GM12891 (cell line): Measurements from ENCODE around the gene TWSG1.

Source experiments
- PAX5 ChIP-seq: IDR thresholded peaks from 2 replicates; pipeline ENCODE4 v1.6.1; 2011; ENCODE audit warnings: low read length, moderate library complexity, mild to moderate bottlenecking; ENCODE audit not compliant: insufficient read depth, severe bottlenecking
- POLR2A ChIP-seq: IDR thresholded peaks from 2 replicates; pipeline ENCODE4 v1.6.1; 2011; ENCODE audit warnings: low read depth, low read length, control low read depth
- POLR2AphosphoS5 ChIP-seq: IDR thresholded peaks from 2 replicates; pipeline ENCODE4 v1.6.1; 2011; ENCODE audit warnings: low read depth, low read length, control low read depth
- POU2F2 ChIP-seq: IDR thresholded peaks from 2 replicates; pipeline ENCODE4 v1.6.1; 2011; ENCODE audit warnings: low read depth, mild to moderate bottlenecking, control low read depth, low read length, moderate library complexity
- SPI1 ChIP-seq: IDR thresholded peaks from 2 replicates; pipeline ENCODE4 v1.6.1; 2011; ENCODE audit warnings: low read depth, low read length, control low read depth
- TAF1 ChIP-seq: IDR thresholded peaks from 2 replicates; pipeline ENCODE4 v1.6.1; 2011; ENCODE audit warnings: low read depth, low read length, control low read depth

GRCh38 chr18:9392726-9393125 is 58.2 kb downstream of the TWSG1 start:
- no peak for TF ChIP-seq POLR2AphosphoS5
- TF ChIP-seq TAF1, result no peak
- no peak for TF ChIP-seq POLR2A
- no peak for TF ChIP-seq POU2F2
- TF ChIP-seq SPI1, result no peak
- no peak for TF ChIP-seq PAX5
